HG03196 (cell line): ENCODE measurements around the gene HOXD11.

Experiments used
- ATAC-seq: cut with Tn5 transposase; IDR thresholded peaks from one replicate; pipeline ENCODE4 v1.9.1; 2021; ENCODE audit not compliant: unreplicated experiment

HOXD11 gene

DNA sequence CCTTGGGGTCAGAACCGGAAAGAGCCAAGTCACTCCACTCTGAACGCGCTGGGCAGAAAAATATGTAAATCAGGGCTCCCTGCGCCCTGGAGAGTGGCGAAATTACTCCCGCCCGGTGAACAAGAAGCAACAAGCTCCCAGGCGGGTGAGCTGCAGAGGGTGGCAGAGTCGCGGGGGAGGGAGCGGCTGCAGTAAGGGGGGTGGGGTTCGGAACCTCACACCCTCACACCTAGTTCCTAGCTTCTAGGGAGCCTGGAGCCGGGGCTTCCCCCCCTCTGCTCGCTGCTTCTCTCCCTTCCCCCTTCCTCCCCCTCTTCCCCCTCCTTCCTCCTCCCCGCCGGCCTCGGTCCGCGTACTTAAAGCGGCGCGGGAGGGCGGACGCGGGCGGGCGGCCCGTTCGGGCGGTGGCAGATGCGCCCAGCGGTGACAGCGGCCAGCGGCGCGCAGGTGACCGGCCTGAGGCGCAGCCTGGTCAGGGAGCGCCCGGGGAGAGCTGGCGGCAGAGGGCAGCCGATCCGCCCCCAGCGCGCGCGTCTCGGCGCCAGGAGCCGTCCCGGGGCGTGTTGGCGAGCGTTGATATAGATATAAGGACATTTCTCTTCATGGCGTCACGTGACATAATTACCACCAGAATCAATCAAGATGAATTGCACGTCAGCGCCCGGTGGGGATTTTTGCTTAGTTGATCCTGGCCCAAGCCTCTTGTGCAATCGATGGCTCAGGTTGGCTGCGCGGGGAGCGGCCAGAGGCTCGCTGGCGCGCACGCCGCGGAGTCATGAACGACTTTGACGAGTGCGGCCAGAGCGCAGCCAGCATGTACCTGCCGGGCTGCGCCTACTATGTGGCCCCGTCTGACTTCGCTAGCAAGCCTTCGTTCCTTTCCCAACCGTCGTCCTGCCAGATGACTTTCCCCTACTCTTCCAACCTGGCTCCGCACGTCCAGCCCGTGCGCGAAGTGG is at the start of gene HOXD11:
TSS of gene HOXD11 (plus strand) at position 700 of the 959 bp plus-strand sequence. CDS start at position 776, 76 bp downstream.
- no peak for ATAC-seq

DNA sequence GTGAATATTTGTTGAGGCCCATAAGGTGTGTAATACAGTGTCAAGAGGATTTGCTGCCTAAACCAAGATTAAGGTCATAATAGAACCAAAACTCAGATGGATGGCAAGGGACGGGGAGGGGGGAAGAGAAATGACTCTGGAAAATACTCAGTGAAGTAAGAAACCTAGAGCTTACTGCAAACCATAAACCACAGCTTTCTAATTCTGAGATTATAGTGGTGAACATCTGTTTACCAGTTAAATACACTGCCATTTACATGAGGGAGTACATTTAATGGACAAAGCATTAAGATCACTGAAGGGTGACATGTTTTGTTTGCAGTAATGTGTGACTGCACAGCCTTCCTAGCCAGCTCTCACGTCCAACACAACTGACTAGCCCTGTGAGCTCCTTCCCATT is 43.1 kb upstream of the HOXD11 start:
- no peak for ATAC-seq

GRCh38 chr2:176066645-176067588 is 40.2 kb upstream of the HOXD11 start:
- ATAC-seq = no peak

DNA sequence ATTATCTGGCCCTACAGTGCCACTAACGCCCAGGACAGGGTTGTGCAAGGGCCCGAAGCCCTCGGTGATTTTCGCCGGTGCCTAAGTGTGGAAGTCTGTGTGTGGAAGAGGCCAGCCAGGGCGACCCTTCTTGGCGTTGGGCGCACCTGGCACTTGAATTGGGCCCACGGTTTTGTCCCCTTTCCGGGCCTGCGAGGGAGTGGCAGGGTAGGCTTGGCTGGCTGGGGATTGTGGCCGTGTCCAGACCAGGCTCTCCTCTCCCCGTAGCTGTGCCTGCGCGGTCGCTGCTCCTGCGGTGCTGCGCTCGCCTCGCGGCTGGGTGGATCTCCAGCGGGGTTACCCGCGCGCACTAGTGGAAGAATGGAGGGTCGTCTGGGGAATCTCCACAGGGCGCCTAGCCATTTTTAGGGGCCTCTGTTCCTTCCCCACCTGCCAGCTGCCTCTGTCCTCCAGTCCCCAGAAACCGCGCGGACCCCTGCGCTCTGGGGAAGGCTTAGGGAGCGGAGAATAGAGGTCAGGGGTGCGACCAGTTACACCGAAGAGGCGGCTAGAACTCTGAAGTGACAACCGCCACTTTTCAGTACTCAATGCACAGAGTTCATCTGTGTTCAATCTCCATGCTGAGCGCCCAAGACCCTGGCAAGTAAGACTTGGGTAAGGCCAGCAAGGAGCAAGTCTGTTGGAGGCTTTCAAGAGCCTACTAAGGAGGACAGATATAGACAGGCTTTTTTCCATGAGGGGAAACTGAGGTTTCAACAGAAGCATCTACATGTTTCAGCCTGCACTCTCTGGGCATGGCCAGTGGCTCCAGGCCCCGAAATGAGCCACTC is 39.3 kb upstream of the HOXD11 start:
- no peak for ATAC-seq

DNA sequence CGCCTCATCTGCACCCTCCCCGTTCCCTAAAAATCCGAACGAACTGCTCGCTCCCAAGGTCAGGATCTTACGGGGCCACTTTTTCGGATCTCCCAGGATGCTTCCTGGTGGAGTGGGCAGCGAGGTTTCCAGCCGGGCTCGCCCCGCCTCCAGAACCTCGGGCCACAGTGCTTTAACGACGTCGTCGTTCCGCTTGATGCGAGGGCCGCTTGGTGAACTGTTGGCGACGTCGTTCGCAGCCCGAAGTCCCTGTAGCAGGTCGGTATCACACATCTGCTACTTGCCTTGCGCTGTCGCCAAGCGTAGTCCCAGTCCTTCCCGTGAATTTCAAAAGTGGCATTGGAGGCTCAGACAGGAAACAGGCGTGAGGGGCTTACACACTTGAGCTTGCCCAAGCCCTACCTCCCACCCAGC is 38.7 kb upstream of the HOXD11 start:
- no peak for ATAC-seq

DNA sequence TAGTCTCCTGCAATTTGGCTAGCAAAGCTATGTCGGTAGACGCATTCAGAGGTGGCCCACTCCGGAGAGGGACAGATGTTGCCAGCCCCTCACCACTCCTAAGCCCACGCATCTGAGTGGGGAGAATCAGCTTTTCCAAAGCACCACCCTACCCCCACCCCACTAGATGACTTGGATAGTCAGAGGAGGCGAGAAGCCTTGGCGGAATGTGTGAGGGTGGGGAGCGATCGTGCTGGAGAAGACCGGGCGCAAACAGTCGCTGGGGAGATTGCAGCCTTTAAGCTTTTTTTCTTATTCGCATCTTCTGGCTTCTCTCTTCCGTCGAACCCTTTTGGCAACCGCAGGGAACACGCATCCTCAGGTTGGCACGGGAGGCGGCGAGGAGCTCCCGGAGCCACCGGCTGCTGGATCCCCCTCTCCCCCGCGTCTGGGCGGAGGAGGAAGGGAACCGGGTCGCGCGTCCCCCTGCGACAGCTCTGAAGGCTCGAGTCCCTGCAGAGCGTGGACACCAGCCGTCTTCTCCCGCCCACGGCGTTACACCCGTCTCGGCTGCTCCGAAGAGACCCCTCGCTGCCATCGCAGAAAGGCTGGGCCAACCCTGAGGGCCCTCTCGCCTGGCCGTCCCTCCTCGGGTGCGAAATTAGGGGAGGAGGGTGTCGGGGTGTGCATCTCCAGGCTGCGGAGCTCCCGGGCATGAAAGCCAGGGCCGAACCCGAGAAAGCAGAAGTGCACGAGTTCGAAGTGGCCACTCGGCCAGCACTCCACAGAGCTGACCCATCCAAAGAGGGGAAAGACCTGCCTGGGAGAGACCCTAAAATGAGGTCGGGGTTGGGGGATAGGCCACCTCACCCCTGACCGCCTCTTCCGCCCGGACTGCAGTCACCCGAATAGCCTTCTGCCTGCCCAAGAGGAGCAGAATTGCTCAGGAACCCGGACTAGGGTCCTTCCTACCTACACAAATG is 35.5 kb upstream of the HOXD11 start:
- ATAC-seq = no peak

DNA sequence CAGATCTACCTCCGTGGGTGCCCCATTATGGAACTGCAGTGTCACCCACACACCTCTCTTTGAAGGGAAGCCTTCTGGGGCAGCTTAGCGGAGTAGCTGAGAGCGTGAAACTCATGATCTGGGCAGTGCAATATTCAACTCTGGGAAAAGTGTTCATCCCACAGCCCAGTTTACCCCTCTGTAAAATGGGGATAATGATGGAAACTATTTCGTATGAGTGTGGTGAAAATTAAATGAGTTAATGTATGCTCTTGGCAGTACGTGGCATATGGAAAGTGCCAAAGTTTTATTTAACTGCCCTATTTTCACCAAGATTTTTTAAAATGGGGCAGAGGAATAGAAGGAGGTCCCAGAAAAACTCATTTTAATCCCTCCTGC is 34.8 kb upstream of the HOXD11 start:
- ATAC-seq = no peak

GRCh38 chr2:176072951-176073904 is 33.9 kb upstream of the HOXD11 start:
- ATAC-seq = no peak

DNA sequence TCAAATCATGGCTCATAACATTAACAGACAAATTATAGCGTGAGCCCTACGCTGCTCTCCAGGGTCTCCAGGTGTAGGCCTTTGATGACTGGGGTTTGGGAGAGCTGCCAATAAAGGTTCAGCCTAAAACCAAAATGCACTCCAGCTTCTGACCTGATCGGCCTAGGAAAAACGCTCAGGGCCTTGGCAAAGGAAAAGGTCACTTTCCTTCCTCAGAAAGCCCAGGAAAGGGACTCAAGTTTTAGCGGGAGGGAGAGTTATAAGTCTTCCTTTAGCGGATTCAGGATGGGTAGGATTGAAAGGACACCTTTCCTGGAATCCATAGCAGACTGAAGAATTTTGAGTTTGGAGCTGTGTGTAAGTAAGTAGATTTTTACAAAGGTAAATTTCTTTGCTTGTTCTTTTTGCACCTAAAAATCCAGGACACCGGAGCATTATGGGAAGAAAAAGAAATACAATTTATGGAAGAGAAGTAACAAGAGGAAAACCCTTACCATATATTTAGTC is 32.1 kb upstream of the HOXD11 start:
- ATAC-seq = no peak

DNA sequence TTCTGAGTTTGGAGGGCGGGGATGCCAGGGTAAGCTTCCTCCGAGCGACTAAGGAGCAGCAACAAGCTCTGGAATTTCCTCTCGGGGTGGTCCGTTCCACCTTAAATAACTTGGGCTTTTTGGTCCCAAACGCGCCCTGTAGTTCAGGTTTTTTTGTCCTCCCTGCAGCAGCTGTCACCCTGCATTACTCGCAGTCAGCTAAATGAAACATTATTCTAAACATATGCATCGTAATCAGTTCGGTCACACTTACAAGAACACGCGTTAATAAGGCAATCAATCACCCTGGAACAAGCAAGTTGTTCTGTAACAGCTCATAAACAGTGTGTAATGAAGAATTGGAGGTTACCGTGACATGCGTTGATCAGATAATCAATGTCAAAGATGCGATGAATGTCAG is 31.6 kb upstream of the HOXD11 start:
- ATAC-seq = no peak

DNA sequence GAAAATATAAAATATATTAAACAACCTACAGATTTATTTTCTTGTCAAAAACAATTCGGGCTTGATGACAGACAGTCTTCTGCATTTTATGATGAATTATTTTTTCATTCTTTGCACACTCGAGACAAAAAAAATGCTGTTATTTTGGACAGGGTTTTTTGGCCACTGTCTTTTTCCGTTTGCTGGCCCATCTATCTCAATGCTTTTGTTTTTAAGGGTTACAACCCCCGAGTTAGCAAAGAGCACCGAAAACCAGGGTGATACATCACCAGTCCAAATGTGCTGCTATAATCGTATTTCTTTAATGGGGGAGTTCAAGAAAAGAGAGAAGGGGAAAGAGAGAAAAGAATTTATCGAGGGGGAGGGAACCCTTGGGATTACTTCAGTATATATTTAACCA is 31.0 kb upstream of the HOXD11 start:
- ATAC-seq = no peak

- ATAC-seq = no peak
These were observed 30.3 kb upstream of the HOXD11 start for GRCh38 chr2:176076796-176077195.

DNA sequence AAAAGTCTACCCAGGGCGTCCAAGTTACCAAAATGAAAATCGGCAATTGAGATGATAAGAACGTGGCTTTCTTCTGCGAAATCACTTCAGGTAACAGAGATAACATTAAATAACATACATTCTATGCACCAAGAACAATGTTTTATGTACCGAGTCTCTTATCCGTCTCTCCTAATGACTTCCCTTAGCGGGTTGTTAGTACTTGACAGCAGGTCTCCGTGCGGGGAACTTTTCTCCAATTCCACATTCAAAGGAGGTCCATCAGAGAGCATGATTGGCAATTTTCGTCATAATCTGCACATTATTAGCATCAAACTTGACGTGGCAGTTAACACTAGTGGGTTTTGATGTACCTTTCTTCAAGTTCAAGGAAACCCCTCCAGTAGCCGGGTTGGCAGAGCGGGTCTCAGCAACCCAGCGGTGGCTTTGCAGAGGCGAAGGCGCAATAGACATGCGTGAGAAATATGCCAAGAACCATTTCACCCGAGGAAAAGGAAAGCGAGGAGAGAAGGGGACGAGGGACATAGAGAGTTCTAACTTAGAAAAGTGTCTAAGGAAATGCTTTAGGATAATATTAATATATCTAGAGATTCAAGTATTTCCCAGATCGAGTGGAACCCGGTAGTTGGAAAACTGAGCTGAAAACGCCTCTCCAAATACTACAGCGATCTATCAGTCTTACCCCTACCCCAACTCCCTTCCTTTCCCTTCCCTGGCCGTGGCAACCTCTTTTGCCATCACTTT is 28.4 kb upstream of the HOXD11 start:
- ATAC-seq = no peak

- no peak for ATAC-seq
These were observed 27.7 kb upstream of the HOXD11 start for GRCh38 chr2:176079285-176079830.

- ATAC-seq = no peak
These were observed 27.1 kb upstream of the HOXD11 start for GRCh38 chr2:176079831-176080539.

- no peak for ATAC-seq
These were observed 26.3 kb upstream of the HOXD11 start for GRCh38 chr2:176080540-176081375.
